AG04450 (cell line): ENCODE results near the gene RANGAP1. TPM values are rescaled to one million over a fixed set of nuclear protein-coding genes. Genes with fewer than 3 reads are reported as not detected.
A peak's percentile ranks its signal among the peaks of the same experiment; 100 is the strongest.

ENCODE experiments used
- CTCF ChIA-PET: fragments of 300-600, 350-600 bp; formaldehyde crosslinking; extraction: SDS; loops from one replicate; lab custom pipeline; 2022; ENCODE audit warnings: antibody characterized with exemption, inconsistent platforms; lab: Charles Lee
- POLR2A ChIA-PET: fragments of 350-600 bp; formaldehyde crosslinking; extraction: SDS; loops from one replicate; lab custom pipeline; 2021; ENCODE audit warnings: antibody characterized with exemption, inconsistent platforms; lab: Yijun Ruan, JAX
- DNase-seq: peaks from one replicate; pipeline ENCODE4 v3.0.0-alpha.2; 2011; ENCODE audit warnings: low read depth, low spot score
- H3K27ac ChIP-seq: one replicate; pipeline ENCODE4 v1.5.1; 2012; ENCODE audit warnings: low read depth, low read length, control low read depth
- H3K27me3 ChIP-seq: one replicate; pipeline ENCODE4 v1.6.0; 2012; ENCODE audit warnings: low read length; ENCODE audit not compliant: control insufficient read depth, insufficient read depth
- H3K4me3 ChIP-seq: 2 replicates; pipeline ENCODE4 v1.5.1; 2011; ENCODE audit warnings: mild to moderate bottlenecking, low read depth, low read length, control low read depth
- H3K9me3 ChIP-seq: 2 replicates; pipeline ENCODE4 v1.5.1; 2012; ENCODE audit warnings: low read length; ENCODE audit not compliant: control insufficient read depth, insufficient read depth
- CTCF ChIP-seq: IDR thresholded peaks from 2 replicates; pipeline ENCODE4 v1.5.1; 2011; ENCODE audit warnings: low read depth, low read length, control low read depth, inconsistent platforms
- polyA plus RNA-seq: library from polyadenylated mRNA; depleted of rRNA; stranded (reverse); fragments of >200 nt; gene quantifications from 2 replicates; pipeline ENCODE4 v1.2.3, GENCODE V29; 2011

The RANGAP1 gene
- polyA plus RNA-seq, 1 experiment, result 75.8 TPM

DNA sequence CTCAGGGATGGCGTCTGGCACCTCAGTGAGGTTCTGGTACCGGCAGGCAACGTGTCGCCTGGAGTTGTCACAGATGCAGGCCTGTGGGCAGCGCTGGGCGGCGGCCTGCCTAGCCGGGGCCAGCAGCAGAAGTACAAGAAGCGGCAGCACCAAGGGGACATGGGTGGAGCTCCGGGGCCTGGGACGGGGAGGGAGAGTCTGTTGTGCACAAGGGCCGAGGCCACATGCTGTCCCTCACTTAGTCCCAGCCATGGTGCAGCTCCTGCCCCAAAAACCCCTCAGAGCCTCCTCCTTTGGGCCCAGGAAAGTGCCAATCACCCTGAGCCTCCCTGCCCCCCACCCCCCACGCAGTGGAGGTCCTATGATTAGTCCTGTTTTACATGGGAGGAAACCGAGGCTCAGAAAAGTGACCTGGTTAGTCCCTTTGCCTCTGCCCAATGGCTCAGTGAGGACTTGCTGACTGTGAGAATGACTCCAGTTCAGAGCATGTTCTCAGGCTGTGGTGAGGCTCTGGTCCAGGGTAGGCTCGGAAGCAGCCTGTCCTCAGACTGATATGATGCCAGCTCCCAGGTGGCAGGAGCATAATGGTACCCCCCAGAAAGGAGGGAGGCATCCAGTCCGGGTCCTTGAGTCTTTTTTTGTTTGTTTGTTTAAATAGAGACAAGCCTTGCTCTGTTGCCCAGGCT is 46.4 kb downstream of the RANGAP1 start:
- Histone ChIP-seq H3K27me3 (peaks cover 2% of the 10 kb centered on the region), H3K4me3 (no peak overlapping the region), H3K27ac (no peak overlapping the region), H3K9me3 (no peaks in the 10 kb centered on the region; the same call in 1 of the 2 replicates)
- DNase-seq, result no peak
- no peak for TF ChIP-seq CTCF
- ChIA-PET CTCF (no interaction called here), POLR2A (interaction anchor here (0.6 kb wide), 1 partner anchor 20 kb away, joined by 3 read pairs; no protein-coding TSS in a partner anchor)

GRCh38 chr22:41238570-41239442 is 47.2 kb downstream of the RANGAP1 start:
- Histone ChIP-seq H3K9me3 (no peaks in the 10 kb centered on the region; the same call in 1 of the 2 replicates), H3K27ac (no peak overlapping the region), H3K27me3 (peaks cover 2% of the 10 kb centered on the region), H3K4me3 (no peak overlapping the region)
- no peak for TF ChIP-seq CTCF
- CTCF ChIA-PET, result interaction anchor here (1.2 kb wide), 1 partner anchor 279 kb away, joined by 4 read pairs; no protein-coding TSS in a partner anchor
- DNase-seq, result no peak
- POLR2A ChIA-PET, result interaction anchor here (0.6 kb wide), 3 partner anchors 19 to 163 kb away, joined by 3 to 4 read pairs (median 3); no protein-coding TSS in a partner anchor

- Histone ChIP-seq H3K9me3 (no peaks in the 10 kb centered on the region; the same call in 1 of the 2 replicates), H3K4me3 (peak overlapping the region; percentile 17; the same call in 1 of the 2 replicates), H3K27ac (no peak overlapping the region), H3K27me3 (peaks cover 2% of the 10 kb centered on the region)
- DNase-seq, result no peak
- peak; percentile 24; the same call in 1 of the 2 replicates for TF ChIP-seq CTCF
- ChIA-PET CTCF (interaction anchor here (0.5 to 1.3 kb wide), 5 partner anchors 18 to 315 kb away, joined by 3 to 7 read pairs (median 4); no protein-coding TSS in a partner anchor), POLR2A (interaction anchor here (0.6 to 0.9 kb wide), 6 partner anchors 20 to 662 kb away, joined by 3 to 9 read pairs (median 4); no protein-coding TSS in a partner anchor)
Observed at GRCh38 chr22:41237707-41238569, 48.0 kb downstream of the RANGAP1 start.

DNA sequence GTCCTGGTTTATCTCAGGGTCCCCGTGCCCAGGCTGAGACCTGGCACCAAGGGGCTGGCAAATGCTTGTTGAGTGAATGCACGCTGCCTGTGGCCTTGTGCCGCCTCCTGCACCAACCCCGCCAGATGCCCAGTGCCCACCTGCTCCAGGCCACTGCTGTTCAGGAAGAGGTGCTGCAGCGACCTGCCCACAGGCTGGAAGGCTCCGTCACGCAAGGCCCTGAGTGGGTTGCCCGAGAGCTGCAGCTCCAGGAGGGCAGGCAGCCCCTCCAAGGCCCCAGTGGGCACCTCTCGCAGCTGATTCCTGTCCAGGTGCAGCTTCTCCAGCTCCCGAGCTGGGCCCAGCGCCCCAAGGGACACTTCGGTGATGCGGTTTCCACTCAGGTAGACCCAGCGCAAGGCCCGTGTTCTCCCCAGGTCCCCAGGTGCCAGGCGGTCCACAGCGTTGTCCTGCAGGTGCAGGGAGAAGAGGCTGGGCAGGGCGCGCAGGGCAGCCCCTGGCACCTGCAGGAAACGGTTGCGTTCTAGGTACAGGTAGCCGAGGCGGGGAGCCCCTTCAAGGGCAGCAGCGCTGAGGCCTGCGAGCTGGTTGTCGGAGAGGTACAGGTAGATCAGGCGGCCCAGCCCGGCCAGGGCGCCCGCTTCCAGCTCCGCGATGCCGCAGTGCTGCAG is 48.8 kb downstream of the RANGAP1 start:
- Histone ChIP-seq H3K27me3 (peaks cover 2% of the 10 kb centered on the region), H3K27ac (no peak overlapping the region), H3K4me3 (peak overlapping the region; percentile 17; the same call in 1 of the 2 replicates), H3K9me3 (no peaks in the 10 kb centered on the region; the same call in 1 of the 2 replicates)
- no peak for DNase-seq
- TF ChIP-seq CTCF, result no peak
- ChIA-PET CTCF (interaction anchor here (1.0 to 1.3 kb wide), 3 partner anchors 17 to 315 kb away, joined by 4 to 7 read pairs (median 4); no protein-coding TSS in a partner anchor), POLR2A (interaction anchor here (0.5 to 0.9 kb wide), 4 partner anchors 160 to 314 kb away, joined by 3 to 7 read pairs (median 4); no protein-coding TSS in a partner anchor)
